ENCODE results near the gene TDP1. TPM values are rescaled to one million over a fixed set of nuclear protein-coding genes. Genes with fewer than 3 reads are reported as not detected.

Gene TDP1
- total RNA-seq, 1 donor from 2014 or later: 63.4 TPM

GRCh38 chr14:90005441-90005840, 49.7 kb downstream of the TDP1 start:
- no peaks in the 10 kb centered on the region for H3K79me2 ChIP-seq (ENCODE audit: low read depth)
- H3K4me2 ChIP-seq: no peak overlapping the region
- no peaks in the 10 kb centered on the region for H4K20me1 ChIP-seq (ENCODE audit: low read depth)
- no peak overlapping the region for H3K4me3 ChIP-seq
- no peaks in the 10 kb centered on the region for H3K27me3 ChIP-seq
- Mint-ChIP-seq H3K9me3 (peaks cover 3% of the 10 kb centered on the region), H3K4me1 (no peaks in the 10 kb centered on the region), H3K27ac (no peak overlapping the region), H3K36me3 (peaks cover 24% of the 10 kb centered on the region), H3K4me3 (no peak overlapping the region), H3K27me3 (ENCODE audit: insufficient read depth, low read depth) (no peaks in the 10 kb centered on the region)
- no peaks in the 10 kb centered on the region for H3K9me3 ChIP-seq (ENCODE audit: low read depth)
- H2AFZ ChIP-seq (replicated peaks): no peak overlapping the region
- H3K27ac ChIP-seq: no peak overlapping the region
- no peaks in the 10 kb centered on the region for H3K4me1 ChIP-seq
- H3F3A ChIP-seq (ENCODE audit: low read depth): no peaks in the 10 kb centered on the region
- H3K36me3 ChIP-seq: no peaks in the 10 kb centered on the region
- TF ChIP-seq EZH2 (IDR thresholded peaks at IDR 0.05): no peak
- no peak for TF ChIP-seq CTCF (IDR thresholded peaks at IDR 0.05)
- TF ChIP-seq EZH2phosphoT487 (IDR thresholded peaks at IDR 0.05): no peak
- H3K9ac ChIP-seq: no peak overlapping the region
- no peak for DNase-seq (ENCODE audit: low spot score)

DNA sequence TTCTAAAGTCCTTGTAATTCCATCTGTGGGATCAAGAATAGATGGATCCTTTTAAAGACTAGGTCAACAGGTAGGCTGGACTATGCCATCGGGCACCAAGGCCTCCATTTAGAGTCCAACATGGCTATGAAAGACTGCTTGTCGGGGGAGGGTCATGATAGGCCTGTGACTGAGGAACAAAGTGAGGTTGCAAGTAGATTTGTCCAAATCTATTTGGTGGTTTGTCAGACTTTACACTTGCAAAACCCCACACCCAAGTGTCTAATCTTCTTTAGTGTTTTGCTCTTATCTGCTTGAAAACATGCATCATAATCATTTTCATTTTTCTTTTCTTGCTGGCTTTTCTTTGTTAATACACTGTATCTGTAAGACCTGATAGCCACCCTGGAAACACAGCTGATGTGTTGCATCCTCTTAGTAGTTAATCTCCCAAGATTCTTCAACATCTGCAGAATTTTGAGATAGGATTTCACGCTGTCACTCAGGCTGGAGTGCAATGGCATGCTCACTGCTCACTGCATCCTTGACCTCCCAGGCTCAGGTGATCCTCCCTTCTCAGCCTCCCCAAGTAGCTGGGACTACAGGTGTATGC, 50.3 kb downstream of the TDP1 start:
- no peaks in the 10 kb centered on the region for H3K9me3 ChIP-seq (ENCODE audit: low read depth)

GRCh38 chr14:90017371-90017770, 61.6 kb downstream of the TDP1 start:
- no peaks in the 10 kb centered on the region for H3K27me3 ChIP-seq
- DNase-seq (ENCODE audit: low spot score): no peak
- no peaks in the 10 kb centered on the region for H3K9me3 ChIP-seq (ENCODE audit: low read depth)
- Mint-ChIP-seq H3K36me3 (peaks cover 55% of the 10 kb centered on the region), H3K27me3 (ENCODE audit: insufficient read depth, low read depth) (no peaks in the 10 kb centered on the region), H3K27ac (no peak overlapping the region), H3K4me1 (peaks cover 3% of the 10 kb centered on the region), H3K4me3 (no peak overlapping the region), H3K9me3 (peaks cover 8% of the 10 kb centered on the region)
- H3K4me1 ChIP-seq: peaks cover 9% of the 10 kb centered on the region
- no peaks in the 10 kb centered on the region for H3K79me2 ChIP-seq (ENCODE audit: low read depth)
- H3K4me2 ChIP-seq: no peak overlapping the region
- H4K20me1 ChIP-seq (ENCODE audit: low read depth): no peaks in the 10 kb centered on the region
- no peaks in the 10 kb centered on the region for H3K36me3 ChIP-seq
- H3K9ac ChIP-seq: no peak overlapping the region
- no peak overlapping the region for H2AFZ ChIP-seq (replicated peaks)
- H3K4me3 ChIP-seq: no peak overlapping the region
- H3K27ac ChIP-seq: no peak overlapping the region
- H3F3A ChIP-seq (ENCODE audit: low read depth): peaks cover 3% of the 10 kb centered on the region
- no peak for TF ChIP-seq EZH2phosphoT487 (IDR thresholded peaks at IDR 0.05)
- TF ChIP-seq EZH2 (IDR thresholded peaks at IDR 0.05): no peak
- no peak for TF ChIP-seq CTCF (IDR thresholded peaks at IDR 0.05)

More for the DNA sequence above, 50.3 kb downstream of the TDP1 start:
- H3K27me3 ChIP-seq: no peaks in the 10 kb centered on the region
- no peak overlapping the region for H2AFZ ChIP-seq (replicated peaks)
- no peak for TF ChIP-seq CTCF (IDR thresholded peaks at IDR 0.05)
- Mint-ChIP-seq H3K4me1 (no peaks in the 10 kb centered on the region), H3K27me3 (ENCODE audit: insufficient read depth, low read depth) (peaks cover 2% of the 10 kb centered on the region), H3K36me3 (peaks cover 30% of the 10 kb centered on the region), H3K27ac (no peak overlapping the region), H3K4me3 (no peak overlapping the region), H3K9me3 (peaks cover 6% of the 10 kb centered on the region)
- H3K4me3 ChIP-seq: no peak overlapping the region
- no peak overlapping the region for H3K27ac ChIP-seq
- H3K4me2 ChIP-seq: no peak overlapping the region
- no peak overlapping the region for H3K9ac ChIP-seq
- H3F3A ChIP-seq (ENCODE audit: low read depth): no peaks in the 10 kb centered on the region
- H3K4me1 ChIP-seq: no peaks in the 10 kb centered on the region
- no peaks in the 10 kb centered on the region for H3K36me3 ChIP-seq
- no peaks in the 10 kb centered on the region for H4K20me1 ChIP-seq (ENCODE audit: low read depth)
- H3K79me2 ChIP-seq (ENCODE audit: low read depth): no peaks in the 10 kb centered on the region
- DNase-seq (ENCODE audit: low spot score): no peak

Data from neural progenitor cell (in vitro differentiated cells).